GM12872 (cell line): Measurements from ENCODE around the gene FAT1.

Experiments
- TF ChIP-seq, protein P1 (sequence below): IDR thresholded peaks from 3 replicates; pipeline ENCODE4 v1.5.1; 2011; ENCODE audit warnings: low read depth, mild to moderate bottlenecking, low read length, moderate library complexity; ENCODE audit not compliant: insufficient read depth

FAT1 gene

DNA sequence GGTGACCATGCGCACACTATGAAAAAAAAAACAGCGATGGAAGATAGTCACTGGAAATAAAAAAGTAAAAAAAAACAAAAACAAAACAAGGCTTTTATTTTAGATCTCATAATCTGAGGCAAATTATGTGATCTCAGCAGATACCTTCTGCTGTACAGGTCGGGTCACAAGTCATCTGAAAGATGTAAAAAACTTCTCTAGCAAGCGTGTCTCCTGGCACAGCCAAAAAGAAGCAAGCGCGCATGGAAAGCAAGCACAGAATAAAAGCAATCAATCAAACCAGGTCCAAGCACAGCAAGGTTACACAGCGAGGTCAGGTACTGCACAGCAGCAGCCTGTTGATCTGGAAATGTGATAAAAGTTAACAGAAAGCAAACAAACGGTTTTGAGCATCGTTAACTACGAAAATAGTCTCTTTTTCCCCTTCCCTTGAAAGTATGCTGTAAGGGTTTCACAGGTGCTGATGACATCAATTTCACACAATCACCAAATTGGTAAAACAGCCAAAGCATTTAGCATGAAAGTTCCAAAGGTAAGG is 89.0 kb downstream of the FAT1 start:
- TF ChIP-seq, protein P1, sequence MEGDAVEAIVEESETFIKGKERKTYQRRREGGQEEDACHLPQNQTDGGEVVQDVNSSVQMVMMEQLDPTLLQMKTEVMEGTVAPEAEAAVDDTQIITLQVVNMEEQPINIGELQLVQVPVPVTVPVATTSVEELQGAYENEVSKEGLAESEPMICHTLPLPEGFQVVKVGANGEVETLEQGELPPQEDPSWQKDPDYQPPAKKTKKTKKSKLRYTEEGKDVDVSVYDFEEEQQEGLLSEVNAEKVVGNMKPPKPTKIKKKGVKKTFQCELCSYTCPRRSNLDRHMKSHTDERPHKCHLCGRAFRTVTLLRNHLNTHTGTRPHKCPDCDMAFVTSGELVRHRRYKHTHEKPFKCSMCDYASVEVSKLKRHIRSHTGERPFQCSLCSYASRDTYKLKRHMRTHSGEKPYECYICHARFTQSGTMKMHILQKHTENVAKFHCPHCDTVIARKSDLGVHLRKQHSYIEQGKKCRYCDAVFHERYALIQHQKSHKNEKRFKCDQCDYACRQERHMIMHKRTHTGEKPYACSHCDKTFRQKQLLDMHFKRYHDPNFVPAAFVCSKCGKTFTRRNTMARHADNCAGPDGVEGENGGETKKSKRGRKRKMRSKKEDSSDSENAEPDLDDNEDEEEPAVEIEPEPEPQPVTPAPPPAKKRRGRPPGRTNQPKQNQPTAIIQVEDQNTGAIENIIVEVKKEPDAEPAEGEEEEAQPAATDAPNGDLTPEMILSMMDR: no peak

DNA sequence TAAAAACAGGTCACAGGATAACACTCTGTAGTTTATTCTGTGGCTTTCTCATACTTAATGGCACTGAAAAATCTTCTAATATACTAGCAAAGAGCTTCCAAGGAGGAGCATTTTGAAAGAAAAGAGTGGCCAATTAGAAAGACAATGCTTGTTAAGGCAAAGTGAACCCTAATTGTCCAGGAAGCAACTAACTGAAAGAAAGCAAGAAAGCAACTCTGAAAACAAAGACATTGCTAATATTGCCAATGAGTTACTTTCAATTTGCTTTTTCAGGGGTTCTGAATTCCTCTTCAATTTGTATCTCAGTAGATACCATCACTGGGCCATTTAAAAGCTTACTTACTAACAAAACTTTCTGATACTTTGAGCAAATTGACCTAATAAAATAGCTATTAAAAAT is 89.8 kb downstream of the FAT1 start:
- TF ChIP-seq, protein P1: no peak

DNA sequence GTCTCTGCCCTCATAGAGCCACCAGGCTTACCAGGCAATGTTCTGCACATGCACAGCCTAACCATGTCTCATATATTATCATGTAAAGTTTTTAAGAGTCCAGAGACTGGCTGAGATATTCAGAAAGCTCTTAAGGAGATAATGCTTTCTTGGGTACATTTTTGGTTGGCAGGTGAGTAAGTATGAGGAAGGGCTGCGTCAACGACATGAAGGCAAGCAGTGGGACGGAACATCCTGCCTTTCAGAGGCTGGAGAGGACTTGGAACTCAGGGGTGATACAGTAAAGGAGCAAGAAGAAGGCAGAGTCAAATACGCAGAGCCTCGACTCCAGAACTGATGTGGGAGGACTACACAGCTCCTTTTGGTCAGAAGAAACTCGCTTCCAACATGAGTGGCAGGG is 93.5 kb downstream of the FAT1 start:
- TF ChIP-seq, protein P1: no peak

GRCh38 chr4:186628058-186628711 is 95.5 kb downstream of the FAT1 start:
- TF ChIP-seq, protein P1: no peak

- TF ChIP-seq, protein P1: no peak
These were observed 96.3 kb downstream of the FAT1 start for GRCh38 chr4:186627226-186627865.

DNA sequence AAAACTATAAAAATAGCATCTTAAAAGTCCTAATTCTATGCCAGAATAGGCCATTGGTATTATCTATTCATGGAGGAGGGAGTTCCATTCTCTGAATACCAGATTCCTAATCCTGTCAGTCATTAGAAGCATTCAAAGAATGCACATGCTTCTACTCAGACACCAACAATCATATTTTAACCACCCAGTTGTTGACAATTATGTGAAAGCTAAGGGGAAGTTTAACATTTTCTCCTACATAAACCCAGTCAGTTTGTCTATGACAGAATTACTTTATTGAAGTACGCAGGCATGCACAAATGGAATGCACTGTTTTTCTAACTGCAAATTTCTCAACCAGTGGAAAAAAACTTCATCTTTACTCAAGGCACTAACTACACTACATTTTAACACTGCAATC is 98.7 kb downstream of the FAT1 start:
- TF ChIP-seq, protein P1: no peak

DNA sequence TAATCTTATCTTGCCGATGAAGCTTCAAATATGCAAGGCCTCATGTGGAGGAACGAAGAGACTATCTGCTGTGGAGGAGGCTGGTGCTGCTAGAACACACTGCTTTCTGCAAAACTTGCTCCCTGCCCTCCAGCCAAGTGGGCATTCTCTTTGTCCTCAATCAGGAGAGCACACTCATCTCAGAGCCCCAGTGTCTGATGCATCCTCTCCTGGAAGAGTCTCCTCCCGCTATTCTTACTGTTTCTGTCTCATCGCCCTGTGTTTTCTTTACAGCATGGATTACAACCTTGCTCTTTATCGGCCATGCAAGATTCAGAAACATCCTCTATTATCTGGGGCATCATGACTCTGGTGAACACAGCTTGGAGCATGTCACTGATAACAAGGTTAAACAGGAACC is 100.1 kb downstream of the FAT1 start:
- TF ChIP-seq, protein P1: no peak
